ENCODE results near the gene SART1. TPM values are rescaled to one million over a fixed set of nuclear protein-coding genes. Genes with fewer than 3 reads are reported as not detected.

The SART1 gene
- total and polyA plus RNA-seq, 2 donors (not counting 1 experiment from before 2014, with no cell fraction given), result 17.4 to 43.3 TPM

GRCh38 chr11:66012946-66013761, 51.6 kb downstream of the SART1 start:
- Histone ChIP-seq H3K4me2 (ENCODE audit: extremely low read depth, insufficient read depth, low read length) (no peak overlapping the region), H3K27ac (ENCODE audit: insufficient read depth, low read length) (no peak overlapping the region), H2AFZ (ENCODE audit: low read length) (no peak overlapping the region), H3K4me1 (ENCODE audit: control insufficient read depth, extremely low read depth, insufficient read depth, low read length) (peaks cover 3% of the 10 kb centered on the region), H3K27me3 (ENCODE audit: control insufficient read depth, insufficient read depth, low read length) (peaks cover 7% of the 10 kb centered on the region), H3K9ac (ENCODE audit: insufficient read depth, low read length) (no peak overlapping the region), H3K79me2 (ENCODE audit: control insufficient read depth, insufficient read depth, low read length) (no peaks in the 10 kb centered on the region), H3K36me3 (ENCODE audit: control insufficient read depth, insufficient read depth, low read length) (no peaks in the 10 kb centered on the region), H3K4me3 (replicated peaks in 1 of 4; ENCODE audit: control extremely low read depth in 1 of 4, insufficient read depth in 1 of 4, low read depth in 3 of 4, low read length in 4 of 4) (no peak overlapping the region), H4K20me1 (ENCODE audit: control insufficient read depth, extremely low read depth, insufficient read depth, low read length) (no peaks in the 10 kb centered on the region), H3K9me3 (ENCODE audit: control insufficient read depth, insufficient read depth, low read depth, low read length) (no peaks in the 10 kb centered on the region)
- no peak for DNase-seq (ENCODE audit: low read depth in 2 of 2)
- no peak for TF ChIP-seq CTCF (conservative IDR thresholded peaks at IDR 0.05 in 1 of 2, IDR thresholded peaks at IDR 0.05 in 1 of 2; ENCODE audit: low read depth in 1 of 2, low read length in 2 of 2)
- no peak for TF ChIP-seq EZH2 (IDR thresholded peaks at IDR 0.05; ENCODE audit: low read length, missing control alignments)

GRCh38 chr11:66013762-66014100, 52.2 kb downstream of the SART1 start:
- Histone ChIP-seq H4K20me1 (ENCODE audit: control insufficient read depth, extremely low read depth, insufficient read depth, low read length) (no peaks in the 10 kb centered on the region), H3K4me1 (ENCODE audit: control insufficient read depth, extremely low read depth, insufficient read depth, low read length) (peaks cover 3% of the 10 kb centered on the region), H3K36me3 (ENCODE audit: control insufficient read depth, insufficient read depth, low read length) (no peaks in the 10 kb centered on the region), H3K9ac (ENCODE audit: insufficient read depth, low read length) (no peak overlapping the region), H2AFZ (ENCODE audit: low read length) (no peak overlapping the region), H3K27me3 (ENCODE audit: control insufficient read depth, insufficient read depth, low read length) (peaks cover 7% of the 10 kb centered on the region), H3K79me2 (ENCODE audit: control insufficient read depth, insufficient read depth, low read length) (no peaks in the 10 kb centered on the region), H3K4me3 (replicated peaks in 1 of 4; ENCODE audit: control extremely low read depth in 1 of 4, insufficient read depth in 1 of 4, low read depth in 3 of 4, low read length in 4 of 4) (no peak overlapping the region), H3K9me3 (ENCODE audit: control insufficient read depth, insufficient read depth, low read depth, low read length) (no peaks in the 10 kb centered on the region), H3K4me2 (ENCODE audit: extremely low read depth, insufficient read depth, low read length) (no peak overlapping the region), H3K27ac (ENCODE audit: insufficient read depth, low read length) (no peak overlapping the region)
- DNase-seq (ENCODE audit: low read depth in 2 of 2), result no peak
- TF ChIP-seq EZH2 (IDR thresholded peaks at IDR 0.05; ENCODE audit: low read length, missing control alignments) (no peak), CTCF (conservative IDR thresholded peaks at IDR 0.05 in 1 of 2, IDR thresholded peaks at IDR 0.05 in 1 of 2; ENCODE audit: low read depth in 1 of 2, low read length in 2 of 2) (no peak)

- peaks cover 7% of the 10 kb centered on the region for H3K27me3 ChIP-seq (ENCODE audit: control insufficient read depth, insufficient read depth, low read length)
- no peak overlapping the region for H3K27ac ChIP-seq (ENCODE audit: insufficient read depth, low read length)
- TF ChIP-seq CTCF (conservative IDR thresholded peaks at IDR 0.05 in 1 of 2, IDR thresholded peaks at IDR 0.05 in 1 of 2; ENCODE audit: low read depth in 1 of 2, low read length in 2 of 2), result no peak
- TF ChIP-seq EZH2 (IDR thresholded peaks at IDR 0.05; ENCODE audit: low read length, missing control alignments), result no peak
- no peaks in the 10 kb centered on the region for H3K36me3 ChIP-seq (ENCODE audit: control insufficient read depth, insufficient read depth, low read length)
- DNase-seq (ENCODE audit: low read depth in 2 of 2), result no peak
- H3K4me1 ChIP-seq (ENCODE audit: control insufficient read depth, extremely low read depth, insufficient read depth, low read length), result peaks cover 3% of the 10 kb centered on the region
- H3K4me3 ChIP-seq (replicated peaks in 1 of 4; ENCODE audit: control extremely low read depth in 1 of 4, insufficient read depth in 1 of 4, low read depth in 3 of 4, low read length in 4 of 4), result no peak overlapping the region
- H2AFZ ChIP-seq (ENCODE audit: low read length), result no peak overlapping the region
- H3K79me2 ChIP-seq (ENCODE audit: control insufficient read depth, insufficient read depth, low read length), result no peaks in the 10 kb centered on the region
- no peak overlapping the region for H3K9ac ChIP-seq (ENCODE audit: insufficient read depth, low read length)
- H3K4me2 ChIP-seq (ENCODE audit: extremely low read depth, insufficient read depth, low read length), result no peak overlapping the region
- no peaks in the 10 kb centered on the region for H4K20me1 ChIP-seq (ENCODE audit: control insufficient read depth, extremely low read depth, insufficient read depth, low read length)
- no peaks in the 10 kb centered on the region for H3K9me3 ChIP-seq (ENCODE audit: control insufficient read depth, insufficient read depth, low read depth, low read length)
These were observed 53.4 kb downstream of the SART1 start for GRCh38 chr11:66014804-66015453.
